ENCODE results near the gene KHDC1L.
"Not testable (repeated sequence)": the region's sequence is repeated elsewhere in the genome, so short reads cannot be mapped to it uniquely, and the experiment has no call there.

KHDC1L gene

GRCh38 chr6:73233971-73234370 lies 8.7 kb upstream of the KHDC1L start:
- not testable (repeated sequence) for H3K9me3 Mint-ChIP-seq; H3K27ac Mint-ChIP-seq; H3K4me1 Mint-ChIP-seq; DNase-seq (ENCODE audit: low spot score in 2 of 2); H3K36me3 Mint-ChIP-seq; H3K4me3 Mint-ChIP-seq; ATAC-seq

- H3K36me3 Mint-ChIP-seq, result no peaks in the 10 kb centered on the region
- no peak overlapping the region for H3K4me3 Mint-ChIP-seq
- H3K27ac Mint-ChIP-seq, result no peak overlapping the region
- ATAC-seq (no peak), DNase-seq (ENCODE audit: low spot score in 2 of 2) (no peak)
- H3K4me1 Mint-ChIP-seq, result no peaks in the 10 kb centered on the region
- H3K9me3 Mint-ChIP-seq, result no peaks in the 10 kb centered on the region
Measured at GRCh38 chr6:73233048-73233447, 7.8 kb upstream of the KHDC1L start.

- H3K4me1 Mint-ChIP-seq, result no peaks in the 10 kb centered on the region
- no peaks in the 10 kb centered on the region for H3K9me3 Mint-ChIP-seq
- ATAC-seq (peak; percentile 54), DNase-seq (ENCODE audit: low spot score in 2 of 2) (no peak)
- no peak overlapping the region for H3K27ac Mint-ChIP-seq
- H3K4me3 Mint-ChIP-seq, result no peak overlapping the region
- no peaks in the 10 kb centered on the region for H3K36me3 Mint-ChIP-seq
Measured at GRCh38 chr6:73231986-73232391, 6.7 kb upstream of the KHDC1L start.

GRCh38 chr6:73227606-73228255 lies 2.4 kb upstream of the KHDC1L start:
- no peak for DNase-seq (ENCODE audit: low spot score in 2 of 2)
- no peak for ATAC-seq
- Mint-ChIP-seq H3K9me3 (no peaks in the 10 kb centered on the region), H3K27ac (no peak overlapping the region), H3K36me3 (no peaks in the 10 kb centered on the region), H3K4me3 (no peak overlapping the region), H3K4me1 (no peaks in the 10 kb centered on the region)

GRCh38 chr6:73216859-73217258 lies 8.4 kb downstream of the KHDC1L start:
- DNase-seq (ENCODE audit: low spot score in 2 of 2) (no peak), ATAC-seq (no peak)
- Mint-ChIP-seq H3K4me1 (no peaks in the 10 kb centered on the region), H3K4me3 (no peak overlapping the region), H3K27ac (no peak overlapping the region), H3K36me3 (no peaks in the 10 kb centered on the region), H3K9me3 (no peaks in the 10 kb centered on the region)

GRCh38 chr6:73209117-73209516 lies 16.2 kb downstream of the KHDC1L start:
- DNase-seq (ENCODE audit: low spot score in 2 of 2) (no peak), ATAC-seq (peak; percentile 55)
- Mint-ChIP-seq H3K4me1 (no peaks in the 10 kb centered on the region), H3K9me3 (no peaks in the 10 kb centered on the region), H3K36me3 (no peaks in the 10 kb centered on the region), H3K4me3 (no peak overlapping the region), H3K27ac (no peak overlapping the region)

GRCh38 chr6:73207221-73207837 lies 18.0 kb downstream of the KHDC1L start:
- H3K4me1 Mint-ChIP-seq, result no peaks in the 10 kb centered on the region
- H3K27ac Mint-ChIP-seq, result no peak overlapping the region
- no peak for DNase-seq (ENCODE audit: low spot score in 2 of 2)

GRCh38 chr6:73204252-73204651 lies 21.0 kb downstream of the KHDC1L start:
- no peak overlapping the region for H3K4me3 Mint-ChIP-seq
- ATAC-seq (no peak), DNase-seq (ENCODE audit: low spot score in 2 of 2) (no peak)
- H3K27ac Mint-ChIP-seq, result no peak overlapping the region
- H3K4me1 Mint-ChIP-seq, result no peaks in the 10 kb centered on the region
- H3K9me3 Mint-ChIP-seq, result no peaks in the 10 kb centered on the region
- no peaks in the 10 kb centered on the region for H3K36me3 Mint-ChIP-seq

More at GRCh38 chr6:73207221-73207837, 18.0 kb downstream of the KHDC1L start:
- Mint-ChIP-seq H3K4me3 (no peak overlapping the region), H3K36me3 (no peaks in the 10 kb centered on the region), H3K9me3 (no peaks in the 10 kb centered on the region)
- ATAC-seq, result no peak

- no peaks in the 10 kb centered on the region for H3K9me3 Mint-ChIP-seq
- H3K27ac Mint-ChIP-seq, result no peak overlapping the region
- ATAC-seq, result no peak
- no peaks in the 10 kb centered on the region for H3K36me3 Mint-ChIP-seq
- H3K4me1 Mint-ChIP-seq, result no peaks in the 10 kb centered on the region
- no peak for DNase-seq (ENCODE audit: low spot score in 2 of 2)
- H3K4me3 Mint-ChIP-seq, result no peak overlapping the region
Measured at GRCh38 chr6:73203098-73203497, 22.2 kb downstream of the KHDC1L start.

- no peak overlapping the region for H3K4me3 Mint-ChIP-seq
- DNase-seq (ENCODE audit: low spot score in 2 of 2) (no peak), ATAC-seq (no peak)
- no peaks in the 10 kb centered on the region for H3K9me3 Mint-ChIP-seq
- no peaks in the 10 kb centered on the region for H3K36me3 Mint-ChIP-seq
- H3K27ac Mint-ChIP-seq, result no peak overlapping the region
- H3K4me1 Mint-ChIP-seq, result no peaks in the 10 kb centered on the region
Measured at GRCh38 chr6:73200735-73201134, 24.6 kb downstream of the KHDC1L start.

GRCh38 chr6:73200247-73200646 lies 25.0 kb downstream of the KHDC1L start:
- ATAC-seq, result no peak
- no peak overlapping the region for H3K4me3 Mint-ChIP-seq
- H3K36me3 Mint-ChIP-seq, result no peaks in the 10 kb centered on the region
- H3K4me1 Mint-ChIP-seq, result no peaks in the 10 kb centered on the region
- DNase-seq (ENCODE audit: low spot score in 2 of 2), result no peak
- no peaks in the 10 kb centered on the region for H3K9me3 Mint-ChIP-seq
- H3K27ac Mint-ChIP-seq, result no peak overlapping the region

GRCh38 chr6:73194744-73195143 lies 30.6 kb downstream of the KHDC1L start:
- Mint-ChIP-seq H3K27ac (no peak overlapping the region), H3K9me3 (no peaks in the 10 kb centered on the region), H3K4me3 (no peak overlapping the region), H3K36me3 (no peaks in the 10 kb centered on the region), H3K4me1 (no peaks in the 10 kb centered on the region)
- no peak for DNase-seq (ENCODE audit: low spot score in 2 of 2)
- no peak for ATAC-seq

GRCh38 chr6:73193302-73193701 lies 32.0 kb downstream of the KHDC1L start:
- not testable (repeated sequence) for H3K36me3 Mint-ChIP-seq, H3K4me3 Mint-ChIP-seq

GRCh38 chr6:73182021-73182607 lies 43.2 kb downstream of the KHDC1L start:
- ATAC-seq (no peak), DNase-seq (ENCODE audit: low spot score in 2 of 2) (no peak)
- Mint-ChIP-seq H3K27ac (no peak overlapping the region), H3K4me3 (no peak overlapping the region), H3K9me3 (no peaks in the 10 kb centered on the region), H3K4me1 (no peaks in the 10 kb centered on the region), H3K36me3 (no peaks in the 10 kb centered on the region)

More at GRCh38 chr6:73193302-73193701, 32.0 kb downstream of the KHDC1L start:
- not testable (repeated sequence) for H3K4me1 Mint-ChIP-seq; H3K27ac Mint-ChIP-seq; ATAC-seq; H3K9me3 Mint-ChIP-seq; DNase-seq (ENCODE audit: low spot score in 2 of 2)

- H3K36me3 Mint-ChIP-seq, result no peaks in the 10 kb centered on the region
- H3K9me3 Mint-ChIP-seq, result no peaks in the 10 kb centered on the region
- H3K4me1 Mint-ChIP-seq, result no peaks in the 10 kb centered on the region
- DNase-seq (ENCODE audit: low spot score in 2 of 2) (no peak), ATAC-seq (peak; percentile 77)
- H3K4me3 Mint-ChIP-seq, result no peak overlapping the region
- H3K27ac Mint-ChIP-seq, result no peak overlapping the region
Measured at GRCh38 chr6:73180763-73181619, 44.3 kb downstream of the KHDC1L start.
